Retinal pigment epithelial cell (primary cell): ENCODE data around the gene GPR15.

ENCODE experiments used
- DNase-seq: peaks from one replicate; pipeline ENCODE4 v3.0.0-alpha.2; 2010; ENCODE audit warnings: low read depth
- H3K4me3 ChIP-seq: 2 replicates; pipeline ENCODE4 v1.5.1; 2011; ENCODE audit warnings: mild to moderate bottlenecking, low read length, control low read depth, moderate library complexity
- CTCF ChIP-seq: conservative IDR thresholded peaks from 2 replicates; pipeline ENCODE4 v1.5.1; 2011; ENCODE audit warnings: low read depth, low read length, control low read depth, inconsistent platforms

Gene GPR15

GRCh38 chr3:98501863-98502576, 29.8 kb upstream of the GPR15 start:
- no peak overlapping the region for H3K4me3 ChIP-seq
- no peak for DNase-seq
- no peak for TF ChIP-seq CTCF

DNA sequence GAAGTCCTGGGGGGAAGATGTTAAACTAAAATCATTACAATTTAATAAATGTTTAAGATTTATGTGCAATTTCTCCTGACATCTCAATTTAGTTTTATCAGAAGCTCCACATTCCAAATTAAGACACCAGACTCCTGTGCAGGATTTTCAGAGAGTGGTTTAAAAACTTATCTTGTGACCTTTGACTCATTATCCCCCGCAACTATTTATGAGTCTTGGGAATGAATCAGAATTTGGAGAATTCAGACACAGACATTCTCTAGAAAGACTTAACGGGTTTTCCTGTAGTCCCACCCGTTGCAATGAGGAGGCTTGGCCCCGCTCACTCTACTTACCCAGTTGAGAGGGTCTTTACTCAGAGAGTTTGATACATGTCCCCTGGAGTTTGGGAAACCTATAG, 27.2 kb upstream of the GPR15 start:
- TF ChIP-seq CTCF, result no peak
- peak; percentile 81 for DNase-seq
- no peak overlapping the region for H3K4me3 ChIP-seq

DNA sequence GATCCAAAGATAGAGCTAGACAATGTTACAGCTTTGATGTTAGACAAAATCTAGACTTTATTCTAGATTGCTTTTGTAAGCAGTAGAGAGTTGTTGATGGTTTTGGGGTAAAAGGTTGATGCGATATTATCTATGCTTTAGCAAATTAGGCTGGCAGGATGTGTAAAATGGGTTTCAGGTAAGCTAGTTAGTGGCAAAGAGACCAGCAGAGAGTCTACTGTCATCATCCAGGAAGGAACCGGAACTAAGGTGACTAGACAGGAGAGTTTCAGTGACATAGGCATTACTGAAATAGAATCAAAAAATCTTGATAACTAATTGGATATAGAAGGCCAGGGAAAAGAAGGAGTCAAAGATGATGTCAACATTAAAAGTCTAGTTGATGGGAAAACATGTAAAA, 23.2 kb upstream of the GPR15 start:
- no peak for TF ChIP-seq CTCF
- no peak for DNase-seq
- no peak overlapping the region for H3K4me3 ChIP-seq

GRCh38 chr3:98512576-98512975, 19.2 kb upstream of the GPR15 start:
- DNase-seq, result no peak
- no peak for TF ChIP-seq CTCF
- no peak overlapping the region for H3K4me3 ChIP-seq

- TF ChIP-seq CTCF, result no peak
- H3K4me3 ChIP-seq, result no peak overlapping the region
- DNase-seq, result no peak
Measured at GRCh38 chr3:98513091-98513511, 18.7 kb upstream of the GPR15 start.

- TF ChIP-seq CTCF, result no peak
- no peak for DNase-seq
- H3K4me3 ChIP-seq, result no peak overlapping the region
Measured at GRCh38 chr3:98513736-98514135, 18.0 kb upstream of the GPR15 start.

- no peak overlapping the region for H3K4me3 ChIP-seq
- no peak for TF ChIP-seq CTCF
- no peak for DNase-seq
Measured at GRCh38 chr3:98514948-98515347, 16.8 kb upstream of the GPR15 start.
